NCI-H446 (cell line): ENCODE results near the gene DDI1.

Source experiments
- DNase-seq, 2 experiments: peaks; one replicate each; lab custom pipeline; 2025; lab: John Stamatoyannopoulos, UW

DDI1 gene

DNA sequence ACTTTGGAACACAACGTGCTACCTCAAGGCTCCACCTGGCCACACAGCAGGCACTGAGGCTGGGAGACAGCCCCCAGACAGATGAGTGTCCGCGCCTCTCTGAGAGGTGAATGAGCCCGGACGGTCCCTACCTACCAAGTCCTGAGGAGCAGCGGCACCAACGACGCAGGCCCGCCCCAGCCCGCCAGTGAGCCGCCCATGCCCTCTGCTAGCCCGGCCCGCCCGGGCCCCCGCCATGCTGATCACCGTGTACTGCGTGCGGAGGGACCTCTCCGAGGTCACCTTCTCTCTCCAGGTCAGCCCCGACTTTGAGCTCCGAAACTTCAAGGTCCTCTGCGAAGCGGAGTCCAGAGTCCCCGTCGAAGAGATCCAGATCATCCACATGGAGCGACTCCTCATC lies at the start of gene DDI1:
TSS of gene DDI1 (plus strand) at position 53 of the 400 bp plus-strand sequence. CDS start at position 236, 183 bp downstream.
- no peak for DNase-seq

DNA sequence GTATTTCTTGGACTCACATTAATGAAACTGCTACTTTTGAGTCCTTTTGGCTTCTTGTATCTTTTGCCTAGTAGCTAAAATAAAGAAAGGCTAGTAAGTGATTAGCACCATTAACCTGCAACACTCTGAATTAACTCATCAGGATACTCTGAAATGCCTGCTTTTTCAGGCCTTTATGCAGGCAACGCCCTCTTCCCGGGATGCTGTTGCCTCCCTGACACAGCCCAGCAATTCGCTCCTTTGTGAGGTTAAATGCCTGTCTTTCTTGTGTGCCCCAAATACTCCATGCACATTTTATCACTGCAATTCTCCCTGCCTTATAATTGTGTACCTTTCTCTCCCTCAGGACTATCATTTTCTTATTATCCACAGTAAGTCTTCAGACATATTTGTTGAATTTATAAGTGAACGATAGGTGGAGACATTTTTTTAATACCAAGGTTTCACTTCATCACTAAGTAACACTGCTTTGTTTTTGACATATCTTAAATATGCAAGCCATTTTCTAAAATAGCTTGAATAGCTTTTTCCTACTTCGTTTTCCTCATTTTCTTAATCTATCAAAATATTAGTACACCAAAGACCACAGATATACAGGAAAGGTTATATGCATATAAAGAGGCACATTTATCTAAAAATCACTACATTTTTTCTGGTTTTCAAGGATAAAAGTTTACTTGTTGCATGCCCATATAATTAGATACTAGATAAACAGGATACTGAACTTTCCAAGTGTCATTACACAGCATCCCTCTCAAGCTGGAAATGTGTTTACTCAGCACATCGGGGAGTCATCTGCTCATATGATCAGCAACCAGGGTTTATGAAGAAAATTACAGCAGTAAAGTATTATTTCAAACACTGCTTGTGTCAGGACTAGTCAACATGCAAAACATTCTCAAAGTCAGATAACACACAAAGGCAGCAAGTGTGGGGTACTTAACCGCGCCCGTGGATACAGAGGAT lies 48.5 kb upstream of the DDI1 start:
- DNase-seq, result no peak

GRCh38 chr11:103988595-103988969 lies 47.9 kb upstream of the DDI1 start:
- DNase-seq, result no peak

DNA sequence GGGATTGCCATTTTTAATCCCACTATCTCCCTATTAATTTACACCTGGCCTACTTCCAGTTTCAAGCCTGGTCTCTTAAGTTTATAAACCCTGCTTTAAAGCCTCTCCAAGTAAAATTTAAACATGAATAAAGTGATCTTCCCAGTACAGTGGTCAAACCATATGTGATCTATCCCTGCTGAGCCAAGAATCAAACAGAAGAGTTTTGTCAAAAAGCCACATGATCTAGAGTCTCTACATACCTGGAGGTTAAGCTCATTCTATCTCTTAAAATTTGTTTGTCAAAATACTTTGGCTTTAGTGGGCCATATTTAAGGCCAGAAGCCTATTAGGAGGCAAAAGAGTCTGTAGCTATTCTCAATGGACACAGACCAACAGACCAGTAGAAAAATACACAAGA lies 42.9 kb upstream of the DDI1 start:
- DNase-seq, result peak in 1 of 2 experiments; percentile 51

DNA sequence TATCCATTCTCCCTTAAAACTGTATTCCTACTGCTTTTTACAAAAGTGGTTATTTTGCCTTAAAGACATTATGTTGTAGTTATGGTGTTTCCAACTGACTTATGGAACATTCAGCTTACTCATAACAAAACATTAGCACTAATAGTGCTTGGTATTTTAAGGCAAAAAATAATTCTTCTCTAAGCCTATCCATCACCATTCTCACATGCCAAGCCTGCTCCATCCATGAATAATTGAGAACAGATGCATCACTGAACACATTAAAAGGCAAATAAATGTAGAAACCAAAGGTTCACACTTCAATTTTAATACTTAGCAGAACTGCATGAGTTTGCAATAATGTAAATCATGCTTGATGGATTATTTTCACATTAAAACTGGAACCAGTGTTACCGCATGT lies 42.3 kb upstream of the DDI1 start:
- DNase-seq, result peak; percentile 49 to 57

DNA sequence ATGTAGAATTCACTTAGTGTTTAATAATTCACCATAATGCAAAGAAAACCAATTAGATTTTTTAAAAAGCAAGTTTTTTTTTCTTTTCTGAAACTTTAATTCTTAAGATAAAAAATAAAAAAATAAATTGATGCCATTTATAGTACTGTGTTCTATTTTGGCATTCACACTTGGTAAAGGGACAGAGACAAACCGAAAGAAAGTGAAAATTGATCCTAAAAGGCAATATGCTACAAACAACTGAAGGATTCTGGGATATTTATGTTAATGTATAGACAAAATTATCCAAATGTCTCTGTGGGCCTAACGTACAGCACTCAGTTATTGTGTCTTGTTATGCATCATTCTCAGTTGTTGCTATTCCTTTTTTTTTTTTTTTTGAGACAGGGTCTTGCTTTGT lies 41.9 kb upstream of the DDI1 start:
- no peak for DNase-seq

- no peak for DNase-seq
These were observed 40.5 kb upstream of the DDI1 start for GRCh38 chr11:103995896-103996295.

DNA sequence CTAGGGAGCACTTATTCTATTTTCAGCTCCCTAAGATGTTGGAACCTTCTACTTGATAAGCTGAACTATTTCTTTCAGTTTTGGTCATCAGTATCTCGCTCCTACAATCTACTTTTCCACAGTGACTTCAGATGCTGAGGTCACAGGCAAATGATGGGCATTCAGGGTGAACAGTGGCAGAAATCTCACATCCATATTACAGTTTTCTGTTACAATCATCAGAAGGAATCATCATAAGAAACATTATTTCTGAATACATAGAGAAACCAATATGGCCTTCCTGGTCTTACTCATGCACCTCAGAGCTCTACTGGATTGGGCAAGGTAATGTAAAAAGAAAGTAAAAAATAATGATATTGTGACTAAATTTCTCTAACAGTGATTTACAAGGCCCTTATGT lies 39.4 kb upstream of the DDI1 start:
- no peak for DNase-seq

DNA sequence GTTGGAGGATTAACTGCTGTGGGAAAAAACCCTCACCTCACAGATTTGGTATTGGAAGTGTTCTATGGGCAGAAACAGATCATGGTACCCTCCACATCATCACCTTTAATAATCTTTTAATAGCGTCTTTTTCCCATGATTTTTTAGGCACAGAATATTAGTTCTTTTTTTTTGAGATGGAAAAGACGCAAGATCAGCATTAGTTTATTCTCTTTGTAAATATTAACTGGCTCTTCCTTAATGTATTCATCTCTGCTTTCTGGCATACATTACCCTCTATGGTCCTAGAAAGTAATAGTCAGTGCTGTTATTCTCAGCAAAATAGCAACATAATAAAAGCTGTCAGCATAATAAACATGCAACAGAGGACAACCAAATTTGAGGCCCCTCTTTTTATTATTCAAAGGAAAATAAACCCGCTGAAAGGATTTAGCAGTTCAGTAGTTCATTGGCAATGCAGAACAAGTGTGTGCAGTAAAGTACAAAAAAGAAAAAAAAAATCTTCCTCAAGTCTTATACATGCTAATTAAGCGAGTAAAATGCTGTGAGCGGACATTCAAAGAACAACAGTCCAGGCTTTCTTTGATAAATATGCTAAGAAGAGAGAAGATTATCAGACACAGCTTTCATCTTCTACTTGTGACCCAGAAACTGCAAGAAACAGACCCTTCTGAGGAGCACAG lies 37.5 kb upstream of the DDI1 start:
- DNase-seq, result no peak

DNA sequence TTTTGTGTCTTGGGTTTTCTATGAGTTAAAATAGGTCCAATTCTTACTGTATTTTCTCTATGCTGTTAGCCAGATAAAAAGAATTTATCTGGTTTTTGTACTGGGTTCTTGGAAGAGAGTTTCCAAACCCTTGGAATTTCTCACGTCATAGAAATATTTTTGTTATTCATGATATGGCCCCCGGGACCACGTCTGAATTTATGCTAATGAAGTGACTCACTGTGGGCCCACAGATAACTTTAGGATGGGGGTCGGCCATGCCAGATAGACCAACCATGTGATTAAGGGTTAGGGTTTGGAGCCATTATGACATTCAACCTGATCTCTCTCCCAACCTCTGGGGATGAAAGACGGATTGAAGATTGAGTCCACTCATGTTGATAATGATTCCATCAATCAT lies 35.6 kb upstream of the DDI1 start:
- no peak for DNase-seq

GRCh38 chr11:104001561-104002056 lies 34.8 kb upstream of the DDI1 start:
- no peak for DNase-seq

DNA sequence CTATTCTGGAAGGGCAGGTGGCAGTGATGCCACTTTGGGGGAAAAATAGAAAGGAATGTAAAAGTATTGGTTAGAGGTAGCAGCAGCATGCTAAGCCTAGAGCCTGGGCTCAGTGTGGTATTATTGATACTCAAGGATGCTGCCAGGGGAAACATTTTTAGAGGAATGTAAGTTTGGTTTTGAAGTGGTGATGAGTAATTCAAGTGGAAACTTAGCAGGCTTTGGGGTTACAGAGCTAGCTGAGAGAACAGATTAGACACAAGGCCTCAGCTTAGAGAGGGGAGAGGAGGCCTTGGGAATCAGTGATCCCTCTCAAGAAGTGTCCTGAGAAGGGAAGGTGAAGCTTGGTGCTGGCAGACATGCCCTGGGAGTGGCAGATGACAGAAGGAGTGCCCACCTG lies 32.9 kb upstream of the DDI1 start:
- no peak for DNase-seq

DNA sequence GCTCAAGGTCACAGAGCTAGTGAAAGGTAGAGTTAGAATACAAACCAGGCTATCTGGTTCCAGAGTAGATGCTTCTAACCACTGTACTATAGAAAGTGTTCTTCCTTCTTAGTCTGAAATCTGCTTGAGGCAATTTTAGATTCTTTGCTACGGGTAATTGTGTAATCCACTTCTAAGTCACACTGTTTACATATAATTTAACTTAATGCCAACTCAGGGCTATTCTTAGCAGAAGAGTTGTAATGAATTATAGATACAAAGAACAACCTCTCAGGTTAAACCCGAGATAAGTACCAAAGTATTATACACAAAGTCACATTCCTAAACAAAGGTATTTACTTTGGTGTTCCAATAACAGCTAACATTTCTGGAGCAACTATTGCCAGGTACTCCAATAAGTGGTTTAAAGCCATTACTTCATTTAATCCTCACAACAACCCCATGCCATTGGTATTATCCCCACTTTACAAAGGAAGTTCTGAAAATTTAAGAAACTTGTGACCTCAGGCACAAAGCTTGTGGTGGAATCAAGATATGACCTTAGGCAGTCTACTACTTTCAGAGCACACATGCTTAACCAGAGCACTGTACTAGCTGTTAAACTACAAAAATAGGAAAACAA lies 31.1 kb upstream of the DDI1 start:
- no peak for DNase-seq

GRCh38 chr11:104009744-104010143 lies 26.7 kb upstream of the DDI1 start:
- DNase-seq, result peak in 1 of 2 experiments; percentile 27

- DNase-seq, result no peak
These were observed 25.4 kb upstream of the DDI1 start for GRCh38 chr11:104011044-104011443.

DNA sequence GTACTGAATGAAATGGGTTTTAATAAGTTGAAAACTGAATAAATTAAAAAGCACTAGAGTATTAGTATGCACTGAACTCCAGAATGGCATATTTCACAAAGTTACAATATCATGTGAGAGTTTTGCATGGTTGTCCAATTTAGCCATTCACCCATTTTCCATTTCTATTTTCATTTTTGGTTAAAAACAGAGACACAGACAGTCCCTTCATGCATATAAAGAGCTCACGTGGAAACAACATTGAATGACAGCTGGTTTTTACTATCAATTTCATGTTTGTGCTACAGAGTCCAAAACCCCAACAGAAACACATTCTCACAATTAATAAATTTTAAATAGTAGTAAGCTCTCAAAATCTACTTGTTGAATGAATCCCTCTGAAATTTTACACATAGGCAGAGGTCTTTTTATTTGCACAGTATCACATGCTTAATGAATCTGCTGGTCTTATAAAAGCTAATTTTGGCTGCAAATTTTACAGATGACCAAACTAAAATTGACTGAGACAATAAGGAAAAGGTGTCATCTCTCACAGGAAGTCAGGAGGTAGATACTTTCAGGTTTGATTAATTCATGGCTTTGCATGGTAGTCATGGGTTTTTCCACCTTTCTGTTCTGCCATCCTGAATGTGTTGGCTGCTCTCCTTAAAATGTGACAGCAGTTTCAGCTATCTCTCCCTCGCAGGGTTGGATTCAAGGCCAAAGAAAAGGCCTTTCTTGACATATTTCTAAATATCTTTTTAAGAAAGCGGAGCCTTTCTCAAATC lies 20.6 kb upstream of the DDI1 start:
- no peak for DNase-seq

DNA sequence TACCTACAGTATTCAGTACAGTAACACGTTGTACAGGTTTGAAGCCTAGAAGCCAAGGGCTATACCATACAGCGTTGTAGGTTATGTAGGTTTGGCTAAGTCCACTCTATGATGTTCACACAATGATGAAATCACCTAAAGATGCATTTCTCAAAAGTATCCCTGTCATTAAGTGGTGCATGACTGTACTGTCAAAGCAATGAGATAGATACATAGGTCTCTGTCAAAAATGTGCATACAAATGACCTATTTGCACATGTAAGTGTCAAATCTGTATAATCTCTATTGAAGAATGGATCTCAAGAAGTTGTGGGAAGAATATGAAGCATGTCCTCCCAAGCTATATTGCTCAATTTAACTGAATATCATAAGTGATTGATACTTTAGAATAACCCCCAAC lies 11.9 kb upstream of the DDI1 start:
- no peak for DNase-seq

DNA sequence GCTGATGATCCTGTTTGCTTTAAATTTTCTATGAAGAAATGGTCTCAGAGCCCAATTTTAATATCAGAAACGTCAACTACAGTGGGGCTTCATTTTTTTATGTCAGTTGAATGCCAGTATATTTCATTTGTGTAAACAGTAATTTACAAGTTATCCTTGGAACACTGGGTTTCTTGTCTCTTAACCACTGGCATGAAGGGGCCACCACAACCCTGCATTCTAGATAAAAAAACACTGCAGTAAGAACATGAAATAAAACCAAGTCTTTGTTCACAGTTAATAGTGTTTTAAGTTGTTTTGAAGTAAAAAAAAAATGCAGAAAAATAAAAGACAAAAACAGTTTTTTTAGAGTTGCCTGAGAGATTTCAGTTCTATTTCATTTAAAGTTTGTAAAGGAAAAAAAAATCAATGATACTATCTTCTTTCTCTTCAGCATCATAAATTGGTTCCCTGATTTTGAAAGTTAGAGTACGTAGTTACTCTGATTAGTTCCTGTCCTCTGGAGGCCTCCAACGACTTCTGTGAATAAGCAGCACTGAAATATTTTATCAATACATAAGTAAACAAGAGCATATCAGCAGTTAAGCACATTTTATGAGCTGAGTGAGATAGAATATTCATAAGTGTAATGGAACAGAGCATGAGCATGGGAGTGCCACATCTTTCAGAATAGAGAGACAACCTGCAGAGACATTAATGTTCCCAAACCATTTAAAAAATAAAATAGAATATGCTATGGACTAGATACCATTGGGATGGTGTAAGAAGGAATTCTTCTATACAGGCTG lies 7.8 kb upstream of the DDI1 start:
- DNase-seq, result no peak

DNA sequence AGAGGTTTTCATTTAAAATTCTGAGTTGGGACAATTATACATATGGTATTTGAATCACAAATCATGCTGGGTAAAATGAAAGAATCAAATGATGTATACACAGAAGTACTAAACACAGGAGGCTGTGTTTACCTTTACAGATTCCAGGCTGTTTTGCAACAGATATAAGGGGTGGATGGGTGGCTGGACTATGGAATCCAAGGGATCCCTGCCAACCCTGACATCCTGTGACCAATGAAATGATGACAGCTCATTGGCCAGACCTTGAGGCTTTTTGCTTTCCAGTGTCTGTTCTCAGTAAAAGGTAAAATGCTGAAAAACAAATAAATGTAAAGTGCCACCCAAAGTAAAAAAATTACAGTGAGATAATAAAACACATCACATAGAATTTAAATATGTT lies 3.3 kb upstream of the DDI1 start:
- peak in 1 of 2 experiments; percentile 58 for DNase-seq

DNA sequence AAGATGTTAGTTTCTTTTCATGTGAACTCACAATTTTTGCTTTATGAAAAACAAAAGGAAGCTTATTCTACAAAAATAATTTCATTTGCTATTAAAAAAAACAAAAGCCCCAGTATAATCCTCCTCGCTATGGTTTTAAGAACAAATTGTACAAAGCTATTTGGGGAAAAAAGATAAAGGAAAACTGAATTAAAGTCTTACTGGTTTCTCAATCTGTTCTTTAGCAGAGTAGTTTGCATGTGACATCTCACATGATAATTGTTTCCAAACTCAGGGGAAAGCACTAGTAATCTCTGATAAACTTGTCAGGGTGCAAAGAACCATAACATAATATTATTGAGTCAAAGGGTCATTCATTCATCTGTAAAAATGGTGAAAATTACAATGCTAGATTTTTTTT lies 2.9 kb upstream of the DDI1 start:
- DNase-seq, result no peak

DNA sequence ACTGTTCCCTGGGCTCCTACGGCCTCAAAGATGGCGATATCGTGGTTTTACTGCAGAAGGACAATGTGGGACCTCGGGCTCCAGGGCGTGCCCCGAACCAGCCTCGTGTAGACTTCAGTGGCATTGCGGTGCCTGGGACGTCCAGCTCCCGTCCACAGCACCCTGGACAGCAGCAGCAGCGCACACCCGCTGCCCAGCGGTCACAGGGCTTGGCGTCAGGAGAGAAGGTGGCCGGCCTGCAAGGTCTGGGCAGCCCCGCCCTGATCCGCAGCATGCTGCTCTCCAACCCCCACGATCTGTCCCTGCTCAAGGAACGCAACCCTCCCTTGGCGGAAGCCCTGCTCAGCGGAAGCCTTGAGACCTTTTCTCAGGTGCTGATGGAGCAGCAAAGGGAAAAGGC lies 555 bp downstream of the DDI1 start:
- DNase-seq, result no peak
